ENCODE results near the gene SSBP3.

DNA sequence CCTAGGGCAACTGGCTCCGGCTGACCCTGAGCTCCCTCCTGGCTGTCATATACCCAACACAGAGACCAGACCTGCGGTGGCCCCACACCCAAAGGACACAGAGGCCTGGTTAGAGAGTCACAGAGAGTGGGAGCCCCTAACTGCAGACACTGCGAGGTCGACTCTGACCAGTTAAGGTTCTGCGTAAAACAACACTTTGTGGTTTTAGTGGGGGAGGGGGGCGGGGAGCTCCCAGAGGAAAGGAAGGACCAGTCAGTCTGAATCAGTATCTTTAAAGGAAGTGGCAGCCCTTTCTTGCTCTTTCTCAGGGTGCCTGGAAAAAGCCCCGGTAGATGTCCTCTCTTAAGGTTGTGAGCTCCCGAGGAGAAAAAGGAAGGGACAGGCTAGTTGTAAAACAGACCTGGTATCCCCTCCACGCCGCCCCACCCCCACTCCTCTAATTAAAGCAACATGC is 2.4 kb downstream of the SSBP3 start:
- TF ChIP-seq POLR2A (IDR thresholded peaks at IDR 0.05) = no peak
- TF ChIP-seq, protein P1, sequence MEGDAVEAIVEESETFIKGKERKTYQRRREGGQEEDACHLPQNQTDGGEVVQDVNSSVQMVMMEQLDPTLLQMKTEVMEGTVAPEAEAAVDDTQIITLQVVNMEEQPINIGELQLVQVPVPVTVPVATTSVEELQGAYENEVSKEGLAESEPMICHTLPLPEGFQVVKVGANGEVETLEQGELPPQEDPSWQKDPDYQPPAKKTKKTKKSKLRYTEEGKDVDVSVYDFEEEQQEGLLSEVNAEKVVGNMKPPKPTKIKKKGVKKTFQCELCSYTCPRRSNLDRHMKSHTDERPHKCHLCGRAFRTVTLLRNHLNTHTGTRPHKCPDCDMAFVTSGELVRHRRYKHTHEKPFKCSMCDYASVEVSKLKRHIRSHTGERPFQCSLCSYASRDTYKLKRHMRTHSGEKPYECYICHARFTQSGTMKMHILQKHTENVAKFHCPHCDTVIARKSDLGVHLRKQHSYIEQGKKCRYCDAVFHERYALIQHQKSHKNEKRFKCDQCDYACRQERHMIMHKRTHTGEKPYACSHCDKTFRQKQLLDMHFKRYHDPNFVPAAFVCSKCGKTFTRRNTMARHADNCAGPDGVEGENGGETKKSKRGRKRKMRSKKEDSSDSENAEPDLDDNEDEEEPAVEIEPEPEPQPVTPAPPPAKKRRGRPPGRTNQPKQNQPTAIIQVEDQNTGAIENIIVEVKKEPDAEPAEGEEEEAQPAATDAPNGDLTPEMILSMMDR (IDR thresholded peaks at IDR 0.05) = no peak

Data from body of pancreas (tissue), 4 donors.